Chondrocyte (in vitro differentiated cells): ENCODE data around the gene FZD7. TPM values are rescaled to one million over a fixed set of nuclear protein-coding genes. Genes with fewer than 3 reads are reported as not detected.

Experiments
- DNase-seq: peaks from one replicate; pipeline ENCODE4 v3.0.0; 2021; ENCODE audit warnings: mixed read lengths, low spot score
- H3K27ac Mint-ChIP-seq: one replicate; pipeline ENCODE4 v1.8.0; 2021; ENCODE audit warnings: mild to moderate bottlenecking, moderate library complexity, mixed read lengths; ENCODE audit not compliant: unreplicated experiment
- H3K27me3 Mint-ChIP-seq: 2 replicates; pipeline ENCODE4 v1.8.0; 2021; ENCODE audit warnings: low read depth, mixed read lengths
- H3K36me3 Mint-ChIP-seq: 2 replicates; pipeline ENCODE4 v1.8.0; 2021; ENCODE audit warnings: low read depth, mixed read lengths
- H3K4me1 Mint-ChIP-seq: 2 replicates; pipeline ENCODE4 v1.8.0; 2021; ENCODE audit warnings: low read depth, mild to moderate bottlenecking, mixed read lengths
- H3K4me3 Mint-ChIP-seq: one replicate; pipeline ENCODE4 v1.8.0; 2021; ENCODE audit warnings: mild to moderate bottlenecking, moderate library complexity, mixed read lengths; ENCODE audit not compliant: unreplicated experiment
- H3K9me3 Mint-ChIP-seq: 2 replicates; pipeline ENCODE4 v1.8.0; 2021; ENCODE audit warnings: low read depth, mixed read lengths
- CTCF ChIP-seq: fragments of 200-600 bp; sonication (generic); IDR thresholded peaks from 2 replicates; pipeline ENCODE4 v1.5.0; 2021; ENCODE audit warnings: antibody characterized with exemption, mild to moderate bottlenecking, moderate library complexity
- total RNA-seq: library from RNA; stranded (reverse); gene quantifications from 3 replicates; pipeline ENCODE4 v1.2.1, GENCODE V29; 2021

The FZD7 gene
- total RNA-seq, 1 donor from 2014 or later, result 63.1 TPM

GRCh38 chr2:201996679-201997314 is 36.9 kb upstream of the FZD7 start:
- Mint-ChIP-seq H3K27ac (no peak overlapping the region), H3K4me3 (no peak overlapping the region)

GRCh38 chr2:201999279-201999678 is 34.4 kb upstream of the FZD7 start:
- no peak for TF ChIP-seq CTCF
- H3K4me3 Mint-ChIP-seq, result peak overlapping the region; percentile 11
- H3K27ac Mint-ChIP-seq, result peak overlapping the region; percentile 32
- no peaks in the 10 kb centered on the region for H3K36me3 Mint-ChIP-seq
- H3K9me3 Mint-ChIP-seq, result no peaks in the 10 kb centered on the region
- no peak for DNase-seq
- H3K27me3 Mint-ChIP-seq, result no peaks in the 10 kb centered on the region
- H3K4me1 Mint-ChIP-seq, result peaks cover 5% of the 10 kb centered on the region

More at GRCh38 chr2:201996679-201997314, 36.9 kb upstream of the FZD7 start:
- Mint-ChIP-seq H3K27me3 (no peaks in the 10 kb centered on the region), H3K4me1 (peaks cover 5% of the 10 kb centered on the region), H3K9me3 (no peaks in the 10 kb centered on the region), H3K36me3 (peaks cover 2% of the 10 kb centered on the region)
- DNase-seq, result no peak
- TF ChIP-seq CTCF, result no peak

- H3K4me1 Mint-ChIP-seq, result peaks cover 10% of the 10 kb centered on the region
- H3K4me3 Mint-ChIP-seq, result no peak overlapping the region
- no peaks in the 10 kb centered on the region for H3K27me3 Mint-ChIP-seq
- no peaks in the 10 kb centered on the region for H3K9me3 Mint-ChIP-seq
- H3K36me3 Mint-ChIP-seq, result no peaks in the 10 kb centered on the region
- TF ChIP-seq CTCF, result no peak
- no peak for DNase-seq
- H3K27ac Mint-ChIP-seq, result no peak overlapping the region
These were observed 31.8 kb upstream of the FZD7 start for GRCh38 chr2:202001826-202002225.

- Mint-ChIP-seq H3K4me1 (peaks cover 13% of the 10 kb centered on the region), H3K9me3 (no peaks in the 10 kb centered on the region)
These were observed 31.3 kb upstream of the FZD7 start for GRCh38 chr2:202002381-202002780.

GRCh38 chr2:202005272-202005887 is 28.3 kb upstream of the FZD7 start:
- H3K27ac Mint-ChIP-seq, result no peak overlapping the region
- DNase-seq, result no peak
- H3K4me1 Mint-ChIP-seq, result peaks cover 21% of the 10 kb centered on the region
- H3K9me3 Mint-ChIP-seq, result no peaks in the 10 kb centered on the region
- TF ChIP-seq CTCF, result no peak
- H3K4me3 Mint-ChIP-seq, result no peak overlapping the region
- no peaks in the 10 kb centered on the region for H3K36me3 Mint-ChIP-seq
- no peaks in the 10 kb centered on the region for H3K27me3 Mint-ChIP-seq

More at GRCh38 chr2:202002381-202002780, 31.3 kb upstream of the FZD7 start:
- no peak overlapping the region for H3K4me3 Mint-ChIP-seq
- H3K36me3 Mint-ChIP-seq, result no peaks in the 10 kb centered on the region
- DNase-seq, result no peak
- TF ChIP-seq CTCF, result no peak
- H3K27ac Mint-ChIP-seq, result no peak overlapping the region
- H3K27me3 Mint-ChIP-seq, result no peaks in the 10 kb centered on the region
